GM19455 (cell line): ENCODE results near the gene TAF4.
"Not testable (repeated sequence)": the region's sequence is repeated elsewhere in the genome, so short reads cannot be mapped to it uniquely, and the experiment has no call there.

ENCODE experiments used
- ATAC-seq: cut with Tn5 transposase; IDR thresholded peaks from one replicate; pipeline ENCODE4 v1.9.1; 2021; ENCODE audit not compliant: unreplicated experiment

TAF4 gene

GRCh38 chr20:61949714-61950640, 115.7 kb downstream of the TAF4 start:
- ATAC-seq: no peak

GRCh38 chr20:61949363-61949713, 116.3 kb downstream of the TAF4 start:
- no peak for ATAC-seq

- no peak for ATAC-seq
Measured at GRCh38 chr20:61948586-61949362, 116.9 kb downstream of the TAF4 start.

- not testable (repeated sequence) for ATAC-seq
Measured at GRCh38 chr20:61948056-61948455, 117.6 kb downstream of the TAF4 start.

GRCh38 chr20:61945495-61945894, 120.2 kb downstream of the TAF4 start:
- not testable (repeated sequence) for ATAC-seq

- ATAC-seq: not testable (repeated sequence)
Measured at GRCh38 chr20:61944967-61945366, 120.7 kb downstream of the TAF4 start.

GRCh38 chr20:61942526-61942925, 123.2 kb downstream of the TAF4 start:
- ATAC-seq: no peak

GRCh38 chr20:61941721-61942405, 123.8 kb downstream of the TAF4 start:
- ATAC-seq: no peak

GRCh38 chr20:61940976-61941720, 124.5 kb downstream of the TAF4 start:
- no peak for ATAC-seq

GRCh38 chr20:61940491-61940890, 125.2 kb downstream of the TAF4 start:
- no peak for ATAC-seq

GRCh38 chr20:61939691-61940360, 125.9 kb downstream of the TAF4 start:
- ATAC-seq: no peak

GRCh38 chr20:61938839-61939690, 126.6 kb downstream of the TAF4 start:
- no peak for ATAC-seq

- no peak for ATAC-seq
Measured at GRCh38 chr20:61937963-61938838, 127.5 kb downstream of the TAF4 start.

- no peak for ATAC-seq
Measured at GRCh38 chr20:61937146-61937962, 128.3 kb downstream of the TAF4 start.

GRCh38 chr20:61936701-61937131, 129.0 kb downstream of the TAF4 start:
- no peak for ATAC-seq

- no peak for ATAC-seq
Measured at GRCh38 chr20:61935926-61936700, 129.6 kb downstream of the TAF4 start.
